Spleen (tissue), 11 donors: Measurements from ENCODE around the gene MRPS16. TPM values are rescaled to one million over a fixed set of nuclear protein-coding genes. Genes with fewer than 3 reads are reported as not detected.
A peak's percentile ranks its signal among the peaks of the same experiment; 100 is the strongest.
"Not testable (repeated sequence)": the region's sequence is repeated elsewhere in the genome, so short reads cannot be mapped to it uniquely, and the experiment has no call there.

Experiments
- DNase-seq: peaks from one replicate; pipeline ENCODE4 v3.0.0-alpha.2; 2020
- H3K27ac ChIP-seq, 8 donors: fragments of 200-600 bp; sonication (generic) in 7 of 8; 1 replicate in 4 of 8; 2 replicates in 4 of 8; pipeline versions ENCODE4 v1.5.0 to v1.8.0; 2016 to 2021; ENCODE audit warnings: inconsistent platforms in 4 of 8, mild to moderate bottlenecking in 4 of 8, moderate library complexity in 1 of 8
- H3K27me3 ChIP-seq, 7 donors: fragments of 200-600 bp; sonication (generic) in 6 of 7; replicated peaks in 1 of 7; 1 replicate in 4 of 7; 2 replicates in 3 of 7; pipeline versions ENCODE4 v1.5.0 to v1.8.0; 2016 to 2021; ENCODE audit warnings: inconsistent platforms in 3 of 7, mild to moderate bottlenecking in 1 of 7
- H3K36me3 ChIP-seq, 6 donors: fragments of 200-600 bp; sonication (generic) in 5 of 6; 1 replicate in 4 of 6; 2 replicates in 2 of 6; pipeline versions ENCODE4 v1.5.0 to v1.8.0; 2016 to 2021; ENCODE audit warnings: inconsistent platforms in 2 of 6
- H3K4me1 ChIP-seq, 6 donors: fragments of 200-600 bp; sonication (generic) in 5 of 6; 1 replicate in 3 of 6; 2 replicates in 3 of 6; pipeline versions ENCODE4 v1.5.0 to v1.8.0; 2016 to 2021; ENCODE audit warnings: inconsistent platforms in 3 of 6
- H3K4me3 ChIP-seq, 8 donors: fragments of 200-600 bp; sonication (generic) in 7 of 8; 1 replicate in 4 of 8; 2 replicates in 4 of 8; pipeline versions ENCODE4 v1.5.0 to v1.8.0; 2016 to 2021; ENCODE audit warnings: inconsistent platforms in 4 of 8, mild to moderate bottlenecking in 4 of 8, moderate library complexity in 2 of 8
- H3K9me3 ChIP-seq, 8 donors: fragments of 200-600 bp; sonication (generic) in 7 of 8; 1 replicate in 4 of 8; 2 replicates in 4 of 8; pipeline versions ENCODE4 v1.5.0 to v1.8.0; 2016 to 2021; ENCODE audit warnings: inconsistent platforms in 4 of 8
- CTCF ChIP-seq, 11 experiments: fragments of 200-600 bp in 7 of 11; fragments of 450-650 bp in 4 of 11; sonication (generic) in 4 of 11; IDR thresholded peaks in 8 of 11; conservative IDR thresholded peaks in 3 of 11; 1 replicate in 7 of 11; 2 replicates in 4 of 11; pipeline versions ENCODE4 v1.4.0 to v1.8.0; 2016 to 2021; ENCODE audit warnings: antibody characterized with exemption in 11 of 11, inconsistent platforms in 4 of 11, mild to moderate bottlenecking in 1 of 11
- POLR2A ChIP-seq, 3 donors: fragments of 450-650 bp; IDR thresholded peaks; one replicate each; pipeline ENCODE4 v1.5.1; 2017; ENCODE audit warnings: antibody characterized with exemption in 3 of 3, mild to moderate bottlenecking in 1 of 3
- POLR2AphosphoS5 ChIP-seq, 3 donors: sonication (generic); formaldehyde crosslinking; IDR thresholded peaks; one replicate each; pipeline ENCODE4 v1.5.1; 2017; ENCODE audit warnings: antibody characterized with exemption in 3 of 3
- WGBS, 5 donors: extraction: QIAGEN DNeasy Blood & Tissue Kit in 3 of 5; methylation state at CpG; one replicate each; pipeline versions ENCODE4 v1.1.5 to v1.1.7; 2013 to 2018; 5-methylcytosine and 5-hydroxymethylcytosine counted together
- intact Hi-C: fragments of 100-400 bp; cut with DNase I; formaldehyde crosslinking; loops from one replicate; pipeline ENCODE4 v1.15.0; 2023; ENCODE audit warnings: low total_unique reads
- polyA plus RNA-seq, 3 donors: library from polyadenylated mRNA; stranded (reverse); fragments of 200-250 nt; gene quantifications; one replicate each; pipeline ENCODE4 v1.2.1, GENCODE V29; 2013
- total RNA-seq, 7 donors: library from RNA; depleted of rRNA in 3 of 7; stranded (reverse); fragments of >200 nt in 3 of 7; fragmentation: NEBNext Ultra II Directional in 4 of 7; extraction: Animal tissue kit (Norgen Biotek cat#: 25700) in 4 of 7; gene quantifications; one replicate each; pipeline versions ENCODE4 v1.1.0 to v1.2.1, GENCODE V29; 2016 to 2021
- donor health status: healthy with polysubstance abuse.
- donor health status: DM: no; HTN: no; CAD: no; lungs with moderate emphysema.
- donor health status: DM: no; HTN: no; CAD: no.
- donor health status: Bipolar disorder and iron deficiency.
- donor health status: healthy.
- donor health status: DM: no; HTN: no; CAD: no.
- donor health status: DM: yes; HTN: yes; CAD: no.

MRPS16 gene
- total and polyA plus RNA-seq, 10 donors, result 33.2 to 74.6 (median 58.2) TPM

- DNase-seq, result no peak
- TF ChIP-seq POLR2A (IDR thresholded peaks at IDR 0.05), result no peak
- no peak for TF ChIP-seq POLR2AphosphoS5 (IDR thresholded peaks at IDR 0.05)
- no peak for TF ChIP-seq CTCF (IDR thresholded peaks at IDR 0.05 in 8 of 11, conservative IDR thresholded peaks at IDR 0.05 in 3 of 11)
- intact Hi-C loops, result loop anchor here (10.0 kb wide), 1 partner anchor 383 kb away; the partner anchor contains the start of gene MYOZ1
- no peaks in the 10 kb centered on the region for H3K27me3 ChIP-seq
- H3K4me3 ChIP-seq, result no peak overlapping the region
- H3K27ac ChIP-seq, result no peak overlapping the region
- H3K9me3 ChIP-seq, result peaks cover 0 to 23% (median 13%) of the 10 kb centered on the region in 8 donors
- WGBS, 5 donors, result 89 to 97% (median 94%) methylated on average over 9 of the region's 9 CpGs
- peaks cover 0 to 6% (median 0%) of the 10 kb centered on the region in 6 donors for H3K4me1 ChIP-seq
- no peaks in the 10 kb centered on the region for H3K36me3 ChIP-seq
These were observed 9.0 kb upstream of the MRPS16 start for GRCh38 chr10:73261362-73261995.

- intact Hi-C loops, H3K36me3 ChIP-seq, H3K4me1 ChIP-seq, DNase-seq, H3K27ac ChIP-seq, H3K27me3 ChIP-seq, H3K4me3 ChIP-seq: not testable (repeated sequence)
- 95 to 98% (median 97%) methylated on average over 10 of the region's 10 CpGs for WGBS, 5 donors
- peaks cover 0 to 23% (median 13%) of the 10 kb centered on the region in 8 donors for H3K9me3 ChIP-seq
These were observed 6.2 kb upstream of the MRPS16 start for GRCh38 chr10:73258612-73259011.

- intact Hi-C loops, result no loop called here
- H3K4me3 ChIP-seq, result peak overlapping the region; percentile 70 to 91 (median 82)
- H3K27me3 ChIP-seq, result no peaks in the 10 kb centered on the region
- peaks cover 0 to 3% (median 0%) of the 10 kb centered on the region in 8 donors for H3K9me3 ChIP-seq
- H3K4me1 ChIP-seq, result peaks cover 18 to 50% (median 34%) of the 10 kb centered on the region in 6 donors
- H3K36me3 ChIP-seq, result peaks cover 0 to 33% (median 12%) of the 10 kb centered on the region in 6 donors
- WGBS, 5 donors, result 0 to 2% (median 0%) methylated on average over 4 of the region's 4 CpGs
- TF ChIP-seq POLR2A (IDR thresholded peaks at IDR 0.05), result no peak
- no peak for TF ChIP-seq CTCF (IDR thresholded peaks at IDR 0.05 in 8 of 11, conservative IDR thresholded peaks at IDR 0.05 in 3 of 11)
- TF ChIP-seq POLR2AphosphoS5 (IDR thresholded peaks at IDR 0.05), result no peak
- peak overlapping the region; percentile 84 to 97 (median 92) for H3K27ac ChIP-seq
- DNase-seq, result no peak
These were observed 746 bp upstream of the MRPS16 start for GRCh38 chr10:73253225-73253555.

- no peaks in the 10 kb centered on the region for H3K27me3 ChIP-seq
- H3K9me3 ChIP-seq, result no peaks in the 10 kb centered on the region
- 15 to 22% (median 18%) methylated on average over 15 to 23 of the region's 23 CpGs for WGBS, 5 donors
- H3K27ac ChIP-seq, result peak overlapping the region; percentile 84 to 97 (median 92)
- peak overlapping the region; percentile 70 to 91 (median 82) for H3K4me3 ChIP-seq
- intact Hi-C loops, result no loop called here
- TF ChIP-seq CTCF (IDR thresholded peaks at IDR 0.05 in 8 of 11, conservative IDR thresholded peaks at IDR 0.05 in 3 of 11), result no peak
- no peak for TF ChIP-seq POLR2AphosphoS5 (IDR thresholded peaks at IDR 0.05)
- TF ChIP-seq POLR2A (IDR thresholded peaks at IDR 0.05), result no peak
- H3K36me3 ChIP-seq, result peaks cover 0 to 33% (median 12%) of the 10 kb centered on the region in 6 donors
- peak; percentile 80 for DNase-seq
- peaks cover 25 to 60% (median 42%) of the 10 kb centered on the region in 6 donors for H3K4me1 ChIP-seq
These were observed 580 bp downstream of the MRPS16 start for GRCh38 chr10:73251683-73252444.
